Parathyroid adenoma (tissue), 2 donors: ENCODE results near the gene SOAT2.

ENCODE experiments used
- H2AFZ ChIP-seq: fragments of 300-600 bp; sonication (generic); one replicate; pipeline ENCODE4 v1.7.0; 2017; ENCODE audit warnings: antibody characterized with exemption, mild to moderate bottlenecking
- H3K27ac ChIP-seq: fragments of 300-600 bp; sonication (generic); one replicate; pipeline ENCODE4 v1.7.0; 2017
- H3K27me3 ChIP-seq: fragments of 300-600 bp; sonication (generic); one replicate; pipeline ENCODE4 v1.7.0; 2017; ENCODE audit warnings: low read length; ENCODE audit not compliant: control insufficient read depth, insufficient read depth
- H3K36me3 ChIP-seq: fragments of 300-600 bp; sonication (generic); one replicate; pipeline ENCODE4 v1.7.0; 2017; ENCODE audit warnings: low read length; ENCODE audit not compliant: control insufficient read depth, insufficient read depth
- H3K4me1 ChIP-seq: fragments of 300-600 bp; sonication (generic); one replicate; pipeline ENCODE4 v1.7.0; 2017; ENCODE audit warnings: control low read depth
- H3K4me2 ChIP-seq: fragments of 300-600 bp; sonication (generic); one replicate; pipeline ENCODE4 v1.7.0; 2017; ENCODE audit warnings: low read length
- H3K4me3 ChIP-seq: fragments of 300-600 bp; sonication (generic); one replicate; pipeline ENCODE4 v1.7.0; 2017; ENCODE audit warnings: low read depth, low read length
- H3K79me2 ChIP-seq: fragments of 300-600 bp; sonication (generic); one replicate; pipeline ENCODE4 v1.7.0; 2017; ENCODE audit warnings: control low read depth
- H3K9ac ChIP-seq: fragments of 300-600 bp; sonication (generic); one replicate; pipeline ENCODE4 v1.7.0; 2017; ENCODE audit warnings: mild to moderate bottlenecking
- H3K9me3 ChIP-seq: fragments of 300-600 bp; sonication (generic); one replicate; pipeline ENCODE4 v1.7.0; 2017; ENCODE audit warnings: low read length; ENCODE audit not compliant: control insufficient read depth
- CTCF ChIP-seq: fragments of 300-600 bp; sonication (generic); IDR thresholded peaks from one replicate; pipeline ENCODE4 v1.7.0; 2017; ENCODE audit warnings: antibody characterized with exemption, mild to moderate bottlenecking
- donor health status: primary hyperparathyroidism.

The SOAT2 gene

GRCh38 chr12:53098354-53098981 is 4.8 kb upstream of the SOAT2 start:
- TF ChIP-seq CTCF: no peak
- H3K27me3 ChIP-seq: no peaks in the 10 kb centered on the region
- no peak overlapping the region for H3K9ac ChIP-seq
- H3K4me1 ChIP-seq: peaks cover 14% of the 10 kb centered on the region
- H3K4me3 ChIP-seq: no peak overlapping the region
- peak overlapping the region; percentile 40 for H3K27ac ChIP-seq
- no peaks in the 10 kb centered on the region for H3K79me2 ChIP-seq
- H3K4me2 ChIP-seq: peak overlapping the region; percentile 97
- H2AFZ ChIP-seq: peak overlapping the region; percentile 86
- H3K36me3 ChIP-seq: no peaks in the 10 kb centered on the region
- H3K9me3 ChIP-seq: no peaks in the 10 kb centered on the region

GRCh38 chr12:53099071-53099882 is 4.0 kb upstream of the SOAT2 start:
- H3K4me3 ChIP-seq: no peak overlapping the region
- H3K9ac ChIP-seq: no peak overlapping the region

GRCh38 chr12:53100466-53101151 is 2.7 kb upstream of the SOAT2 start:
- H3K4me1 ChIP-seq: peaks cover 14% of the 10 kb centered on the region
- no peak overlapping the region for H3K4me2 ChIP-seq

More at GRCh38 chr12:53099071-53099882, 4.0 kb upstream of the SOAT2 start:
- H3K27me3 ChIP-seq: no peaks in the 10 kb centered on the region
- TF ChIP-seq CTCF: peak; percentile 89
- peak overlapping the region; percentile 40 for H3K27ac ChIP-seq
- H3K36me3 ChIP-seq: no peaks in the 10 kb centered on the region
- H3K4me1 ChIP-seq: peaks cover 14% of the 10 kb centered on the region
- no peak overlapping the region for H3K4me2 ChIP-seq
- H3K9me3 ChIP-seq: no peaks in the 10 kb centered on the region
- H2AFZ ChIP-seq: no peak overlapping the region
- no peaks in the 10 kb centered on the region for H3K79me2 ChIP-seq

GRCh38 chr12:53101266-53101665 is 2.0 kb upstream of the SOAT2 start:
- H3K9ac ChIP-seq: no peak overlapping the region
- H3K36me3 ChIP-seq: no peaks in the 10 kb centered on the region
- no peaks in the 10 kb centered on the region for H3K27me3 ChIP-seq
- no peaks in the 10 kb centered on the region for H3K79me2 ChIP-seq
- H2AFZ ChIP-seq: no peak overlapping the region
- TF ChIP-seq CTCF: no peak
- peaks cover 14% of the 10 kb centered on the region for H3K4me1 ChIP-seq
- no peak overlapping the region for H3K4me3 ChIP-seq
- H3K4me2 ChIP-seq: no peak overlapping the region
- H3K9me3 ChIP-seq: no peaks in the 10 kb centered on the region
- no peak overlapping the region for H3K27ac ChIP-seq

More at GRCh38 chr12:53100466-53101151, 2.7 kb upstream of the SOAT2 start:
- Histone ChIP-seq H3K4me3 (no peak overlapping the region), H3K27ac (no peak overlapping the region), H3K9ac (no peak overlapping the region), H3K79me2 (no peaks in the 10 kb centered on the region), H2AFZ (no peak overlapping the region), H3K27me3 (no peaks in the 10 kb centered on the region), H3K36me3 (no peaks in the 10 kb centered on the region), H3K9me3 (no peaks in the 10 kb centered on the region)
- TF ChIP-seq CTCF: no peak
